ENCODE measurements around the gene GAB1. TPM values are rescaled to one million over a fixed set of nuclear protein-coding genes. Genes with fewer than 3 reads are reported as not detected.

GAB1 gene
- total and polyA plus RNA-seq, 9 donors: 10.7 to 50.3 (median 32.4) TPM

GRCh38 chr4:143402776-143403552, 66.3 kb downstream of the GAB1 start:
- WGBS, 3 donors: 53 to 59% (median 57%) methylated on average over 4 of the region's 4 CpGs
- H3K4me1 ChIP-seq (ENCODE audit: insufficient read depth): peaks cover 28% of the 10 kb centered on the region
- H3K9me3 ChIP-seq: no peaks in the 10 kb centered on the region
- TF ChIP-seq CTCF (IDR thresholded peaks at IDR 0.05) (no peak), POLR2A (IDR thresholded peaks at IDR 0.05) (no peak), EP300 (IDR thresholded peaks at IDR 0.05) (no peak)
- no peaks in the 10 kb centered on the region for H3K27me3 ChIP-seq
- DNase-seq: no peak
- H3K36me3 ChIP-seq: no peaks in the 10 kb centered on the region
- H3K4me3 ChIP-seq: no peak overlapping the region
- intact Hi-C loops (cut with DNase I): loop anchor here in 1 of 4 donors (5.0 kb wide), 1 partner anchor 66 kb away; the partner anchor contains the start of gene GAB1
- peak overlapping the region in 1 of 2 donors; percentile 34 for H3K27ac ChIP-seq

- intact Hi-C loops (cut with DNase I): loop anchor here in 1 of 4 donors (5.0 kb wide), 1 partner anchor 66 kb away; the partner anchor contains the start of gene GAB1
- Histone ChIP-seq H3K27ac (no peak overlapping the region), H3K27me3 (no peaks in the 10 kb centered on the region), H3K4me1 (ENCODE audit: insufficient read depth) (peaks cover 28% of the 10 kb centered on the region), H3K36me3 (no peaks in the 10 kb centered on the region), H3K4me3 (no peak overlapping the region), H3K9me3 (no peaks in the 10 kb centered on the region)
- TF ChIP-seq POLR2A (IDR thresholded peaks at IDR 0.05): no peak
- no peak for TF ChIP-seq CTCF (IDR thresholded peaks at IDR 0.05)
- TF ChIP-seq EP300 (IDR thresholded peaks at IDR 0.05): no peak
- DNase-seq: no peak
- WGBS, 3 donors: 68 to 75% (median 71%) methylated on average over 4 of the region's 4 CpGs
These were observed 66.8 kb downstream of the GAB1 start for GRCh38 chr4:143403553-143403820.

- H3K9me3 ChIP-seq: no peaks in the 10 kb centered on the region
- intact Hi-C loops (cut with DNase I): loop anchor here in 2 of 4 donors (1.0 to 5.0 kb wide), 2 partner anchors 31 to 67 kb away; partner anchors contain the start of gene GAB1 (in 1 of the 2)
- H3K27ac ChIP-seq: no peak overlapping the region
- peaks cover 28% of the 10 kb centered on the region for H3K4me1 ChIP-seq (ENCODE audit: insufficient read depth)
- TF ChIP-seq CTCF (IDR thresholded peaks at IDR 0.05) (no peak), POLR2A (IDR thresholded peaks at IDR 0.05) (no peak), EP300 (IDR thresholded peaks at IDR 0.05) (no peak)
- no peaks in the 10 kb centered on the region for H3K36me3 ChIP-seq
- H3K27me3 ChIP-seq: no peaks in the 10 kb centered on the region
- whole genome bisulfite sequencing, 3 donors: 81 to 93% (median 86%) methylated on average over 3 of the region's 3 CpGs
- no peak for DNase-seq
- no peak overlapping the region for H3K4me3 ChIP-seq
These were observed 67.9 kb downstream of the GAB1 start for GRCh38 chr4:143404555-143404954.

- no peak for DNase-seq
- Histone ChIP-seq H3K4me1 (ENCODE audit: insufficient read depth) (peaks cover 26% of the 10 kb centered on the region), H3K27me3 (no peaks in the 10 kb centered on the region), H3K36me3 (no peaks in the 10 kb centered on the region), H3K9me3 (no peaks in the 10 kb centered on the region), H3K27ac (no peak overlapping the region), H3K4me3 (no peak overlapping the region)
- 69 to 78% (median 77%) methylated on average over 3 of the region's 3 CpGs for WGBS, 3 donors
- TF ChIP-seq CTCF (IDR thresholded peaks at IDR 0.05) (no peak), POLR2A (IDR thresholded peaks at IDR 0.05) (no peak), EP300 (IDR thresholded peaks at IDR 0.05) (no peak)
- intact Hi-C loops (cut with DNase I): no loop called here
These were observed 68.5 kb downstream of the GAB1 start for GRCh38 chr4:143405075-143405730.

Data from ovary (tissue), 9 donors.